ENCODE measurements around the gene CALM1. TPM values are rescaled to one million over a fixed set of nuclear protein-coding genes. Genes with fewer than 3 reads are reported as not detected.
"Not testable (repeated sequence)": the region's sequence is repeated elsewhere in the genome, so short reads cannot be mapped to it uniquely, and the experiment has no call there.

The CALM1 gene
- total RNA-seq, 2 experiments from 2014 or later = 960 to 975 TPM

GRCh38 chr14:90388982-90389381 is 7.8 kb upstream of the CALM1 start:
- Histone ChIP-seq H3K27me3 (ENCODE audit: control insufficient read depth in 1 of 2, insufficient read depth in 2 of 2, low read length in 2 of 2) (no peaks in the 10 kb centered on the region), H3K9me3 (ENCODE audit: control insufficient read depth in 1 of 2, insufficient read depth in 1 of 2, low read length in 2 of 2) (no peaks in the 10 kb centered on the region), H3K4me1 (ENCODE audit: insufficient read depth, low read length) (peaks cover 16% of the 10 kb centered on the region), H3K27ac (ENCODE audit: low read depth in 1 of 2, low read length in 2 of 2) (no peak overlapping the region), H3K36me3 (ENCODE audit: insufficient read depth, low read length) (no peaks in the 10 kb centered on the region), H3K4me3 (ENCODE audit: low read length) (no peak overlapping the region)
- ChIA-PET POLR2A (interaction anchor here (0.9 kb wide), 1 partner anchor 8 kb away, joined by 3 read pairs; the partner anchor contains the start of gene CALM1), CTCF (no interaction called here)
- ATAC-seq (ENCODE audit: poor library complexity) = no peak
- Mint-ChIP-seq H3K27me3 (no peaks in the 10 kb centered on the region), H3K4me1 (ENCODE audit: low read depth) (peaks cover 18% of the 10 kb centered on the region), H3K27ac (no peak overlapping the region), H3K36me3 (ENCODE audit: low read depth) (no peaks in the 10 kb centered on the region), H3K4me3 (no peak overlapping the region), H3K9me3 (no peaks in the 10 kb centered on the region)
- no peak for TF ChIP-seq CTCF (IDR thresholded peaks at IDR 0.05)
- intact Hi-C loops (cut with DNase I, micrococcal nuclease) = loop anchor here (10.0 kb wide), 2 partner anchors 434 to 856 kb away; partner anchors contain the start of genes EFCAB11 (in 1 of the 2), GPR68 (in 1 of the 2) and TDP1 (in 1 of the 2)
- DNase-seq = no peak

- Mint-ChIP-seq H3K27ac (peak overlapping the region; percentile 3), H3K4me1 (ENCODE audit: low read depth) (peaks cover 18% of the 10 kb centered on the region), H3K27me3 (peaks cover 9% of the 10 kb centered on the region), H3K36me3 (ENCODE audit: low read depth) (peaks cover 23% of the 10 kb centered on the region), H3K4me3 (peak overlapping the region; percentile 69), H3K9me3 (no peaks in the 10 kb centered on the region)
- no peak for DNase-seq
- no peaks in the 10 kb centered on the region for H3K9me3 ChIP-seq (ENCODE audit: control insufficient read depth in 1 of 2, insufficient read depth in 1 of 2, low read length in 2 of 2)
- no peak for TF ChIP-seq CTCF (IDR thresholded peaks at IDR 0.05)
- H3K27me3 ChIP-seq (ENCODE audit: control insufficient read depth in 1 of 2, insufficient read depth in 2 of 2, low read length in 2 of 2) = no peaks in the 10 kb centered on the region
- no peaks in the 10 kb centered on the region for H3K36me3 ChIP-seq (ENCODE audit: insufficient read depth, low read length)
- H3K4me1 ChIP-seq (ENCODE audit: insufficient read depth, low read length) = peaks cover 9% of the 10 kb centered on the region
- POLR2A ChIA-PET = interaction anchor here (0.6 to 1.0 kb wide), 2 partner anchors 9 to 11 kb away, joined by 3 to 4 read pairs; no protein-coding TSS in a partner anchor
- H3K4me3 ChIP-seq (ENCODE audit: low read length) = no peak overlapping the region
- no peak for ATAC-seq (ENCODE audit: poor library complexity)
- H3K27ac ChIP-seq (ENCODE audit: low read depth in 1 of 2, low read length in 2 of 2) = no peak overlapping the region
- intact Hi-C loops (cut with DNase I, micrococcal nuclease) = loop anchor here in 1 of 2 experiments (10.0 kb wide), 1 partner anchor 1471 kb away; the partner anchor contains the start of gene TC2N
- CTCF ChIA-PET = no interaction called here
Measured at GRCh38 chr14:90393966-90394365, 2.9 kb upstream of the CALM1 start.

- intact Hi-C loops (cut with DNase I, micrococcal nuclease) = loop anchor here (1.0 to 10.0 kb wide), 5 partner anchors 7 to 1470 kb away; partner anchors contain the start of genes NRDE2 (in 2 of the 2), EFCAB11 (in 1 of the 2) and TC2N (in 1 of the 2)
- H3K36me3 ChIP-seq (ENCODE audit: insufficient read depth, low read length); H3K27me3 Mint-ChIP-seq; H3K9me3 Mint-ChIP-seq; ATAC-seq (ENCODE audit: poor library complexity); DNase-seq; H3K9me3 ChIP-seq (ENCODE audit: control insufficient read depth in 1 of 2, insufficient read depth in 1 of 2, low read length in 2 of 2); CTCF ChIA-PET; H3K27ac ChIP-seq (ENCODE audit: low read depth in 1 of 2, low read length in 2 of 2); H3K27me3 ChIP-seq (ENCODE audit: control insufficient read depth in 1 of 2, insufficient read depth in 2 of 2, low read length in 2 of 2); H3K4me3 Mint-ChIP-seq; H3K4me3 ChIP-seq (ENCODE audit: low read length): not testable (repeated sequence)
- Mint-ChIP-seq H3K36me3 (ENCODE audit: low read depth) (peaks cover 30% of the 10 kb centered on the region), H3K4me1 (ENCODE audit: low read depth) (peaks cover 25% of the 10 kb centered on the region), H3K27ac (peak overlapping the region; percentile 3)
- POLR2A ChIA-PET = interaction anchor here (3.6 kb wide), 1 partner anchor 12 kb away, joined by 423 read pairs; no protein-coding TSS in a partner anchor
- peaks cover 16% of the 10 kb centered on the region for H3K4me1 ChIP-seq (ENCODE audit: insufficient read depth, low read length)
Measured at GRCh38 chr14:90394782-90395181, 2.0 kb upstream of the CALM1 start.
